HCT116 (cell line): ENCODE data around the gene SPAG6. TPM values are rescaled to one million over a fixed set of nuclear protein-coding genes. Genes with fewer than 3 reads are reported as not detected.

Source experiments
- ATAC-seq: fragments of 200-7000 bp; cut with Tn5 transposase; 2 replicates; pipeline ENCODE4 v1.9.1; 2020; ENCODE audit warnings: mild to moderate bottlenecking, moderate library complexity
- BruUV-seq: library from RNA; stranded (reverse); fragments of 400-500 nt; replicated peaks from 2 replicates; lab custom pipeline; 2021; lab: Mats Ljungman, UMichigan
- CTCF ChIA-PET: fragments of 300-600 bp; sonication (Branson Sonifier 250); formaldehyde crosslinking; loops from one replicate; lab custom pipeline; 2021; ENCODE audit warnings: antibody characterized with exemption; lab: Charles Lee
- POLR2A ChIA-PET: fragments of 300-600, 350-600 bp; sonication (Branson Sonifier 250); formaldehyde crosslinking; loops from one replicate; lab custom pipeline; 2021; ENCODE audit warnings: antibody characterized with exemption; lab: Charles Lee
- RAD21 ChIA-PET, 2 experiments: fragments of 300-600 bp; sonication (Branson Sonifier 250); formaldehyde crosslinking; loops; one replicate each; lab custom pipeline; 2023; ENCODE audit warnings: low total read pairs in 2 of 2; ENCODE audit not compliant: uncharacterized antibody in 2 of 2, unreplicated experiment in 2 of 2, low non-redundant PET in 1 of 2; lab: Charles Lee
- DNase-seq: peaks from one replicate; pipeline ENCODE4 v3.0.0-alpha.2; 2010; ENCODE audit warnings: low read depth, low spot score
- H2AFZ ChIP-seq: fragments of 200-600 bp; shearing (Covaris generic), sonication (generic); 2 replicates; pipeline ENCODE4 v1.6.1; 2017; ENCODE audit warnings: low read depth, mixed run types, mixed read lengths, antibody characterized with exemption, low read length; ENCODE audit not compliant: poor library complexity, severe bottlenecking
- H3K27ac ChIP-seq: 2 replicates; pipeline ENCODE4 v1.5.1; 2012; ENCODE audit warnings: low read depth, low read length
- H3K27me3 ChIP-seq: fragments of 200-600 bp; sonication (generic); 2 replicates; pipeline ENCODE4 v1.6.1; 2016; ENCODE audit warnings: mixed run types, low read length, mixed read lengths; ENCODE audit not compliant: insufficient read depth
- H3K36me3 ChIP-seq, 2 experiments: fragments of 200-500 bp in 1 of 2; fragments of 200-600 bp in 1 of 2; sonication (Bioruptor generic) in 1 of 2; sonication (generic) in 1 of 2; 2 replicates each; pipeline versions ENCODE4 v1.5.1 to v1.6.1; 2014 to 2016; ENCODE audit warnings: low read length in 2 of 2, inconsistent platforms in 1 of 2, mixed read lengths in 1 of 2, mixed run types in 1 of 2; ENCODE audit not compliant: insufficient read depth in 2 of 2, control insufficient read depth in 1 of 2
- H3K4me1 ChIP-seq, 2 experiments: fragments of 200-600 bp in 1 of 2; sonication (generic) in 1 of 2; 2 replicates each; pipeline versions ENCODE4 v1.5.1 to v1.6.1; 2012 to 2017; ENCODE audit warnings: low read length in 2 of 2, inconsistent platforms in 1 of 2, mild to moderate bottlenecking in 1 of 2, mixed read lengths in 1 of 2, mixed run types in 1 of 2, moderate library complexity in 1 of 2; ENCODE audit not compliant: insufficient read depth in 2 of 2, control insufficient read depth in 1 of 2
- H3K4me2 ChIP-seq: fragments of 200-600 bp; sonication (generic); 2 replicates; pipeline ENCODE4 v1.6.1; 2017; ENCODE audit warnings: mixed run types, low read length, mixed read lengths
- H3K4me3 ChIP-seq, 2 experiments: fragments of 200-600 bp in 1 of 2; sonication (generic) in 1 of 2; replicated peaks in 1 of 2; 2 replicates each; pipeline ENCODE4 v1.5.1; 2011 to 2016; ENCODE audit warnings: low read length in 2 of 2, control low read depth in 1 of 2, low read depth in 1 of 2, mild to moderate bottlenecking in 1 of 2, mixed read lengths in 1 of 2, mixed run types in 1 of 2
- H3K79me2 ChIP-seq: fragments of 200-600 bp; sonication (generic); 2 replicates; pipeline ENCODE4 v1.6.1; 2017; ENCODE audit warnings: mild to moderate bottlenecking, mixed run types, low read length, moderate library complexity, mixed read lengths; ENCODE audit not compliant: insufficient read depth
- H3K9ac ChIP-seq: fragments of 200-600 bp; sonication (generic); 2 replicates; pipeline ENCODE4 v1.6.1; 2016; ENCODE audit warnings: low read length, mixed read lengths
- H3K9me2 ChIP-seq: fragments of 200-600 bp; sonication (generic), shearing (Covaris generic); 2 replicates; pipeline ENCODE4 v1.6.1; 2017; ENCODE audit warnings: mixed run types, mild to moderate bottlenecking, moderate library complexity; ENCODE audit not compliant: insufficient read depth
- H3K9me3 ChIP-seq, 2 experiments: fragments of 200-500 bp in 1 of 2; fragments of 200-600 bp in 1 of 2; sonication (Bioruptor generic) in 1 of 2; sonication (generic) in 1 of 2; 2 replicates each; pipeline ENCODE4 v1.6.1; 2014 to 2017; ENCODE audit warnings: low read length in 2 of 2, mixed read lengths in 2 of 2, inconsistent platforms in 1 of 2, low read depth in 1 of 2, mild to moderate bottlenecking in 1 of 2, mixed run types in 1 of 2, moderate library complexity in 1 of 2; ENCODE audit not compliant: control insufficient read depth in 1 of 2, insufficient read depth in 1 of 2
- H4K20me1 ChIP-seq: fragments of 200-600 bp; sonication (generic), shearing (Covaris generic); 2 replicates; pipeline ENCODE4 v1.6.1; 2017; ENCODE audit warnings: mixed run types, mild to moderate bottlenecking, moderate library complexity; ENCODE audit not compliant: insufficient read depth
- ATF3 ChIP-seq: IDR thresholded peaks from 2 replicates; pipeline ENCODE4 v1.6.1; 2012
- CEBPB ChIP-seq: IDR thresholded peaks from 2 replicates; pipeline ENCODE4 v1.6.1; 2012; ENCODE audit warnings: low read depth
- JUND ChIP-seq: IDR thresholded peaks from 2 replicates; pipeline ENCODE4 v1.6.1; 2012
- MAX ChIP-seq: IDR thresholded peaks from 2 replicates; pipeline ENCODE4 v1.6.1; 2012
- POLR2A ChIP-seq: IDR thresholded peaks from 2 replicates; pipeline ENCODE4 v1.7.0; 2011; ENCODE audit warnings: borderline replicate concordance; ENCODE audit not compliant: insufficient read depth, insufficient read length; ENCODE audit errors: extremely low read depth
- SIN3A ChIP-seq: IDR thresholded peaks from 2 replicates; pipeline ENCODE4 v1.6.1; 2012; ENCODE audit warnings: low read depth
- SP1 ChIP-seq: IDR thresholded peaks from 2 replicates; pipeline ENCODE4 v1.6.1; 2012; ENCODE audit warnings: low read depth
- TCF7L2 ChIP-seq: IDR thresholded peaks from 2 replicates; pipeline ENCODE4 v1.7.0; 2011; ENCODE audit warnings: borderline replicate concordance, inconsistent platforms; ENCODE audit not compliant: insufficient read depth, insufficient read length; ENCODE audit errors: extremely low read depth
- YY1 ChIP-seq: IDR thresholded peaks from 2 replicates; pipeline ENCODE4 v1.6.1; 2011; ENCODE audit warnings: low read length, low read depth, moderate library complexity, mild to moderate bottlenecking; ENCODE audit not compliant: insufficient replicate concordance; ENCODE audit errors: extremely low read depth
- intact Hi-C: fragments of 100-400 bp; cut with micrococcal nuclease; formaldehyde crosslinking; loops from 2 replicates; pipeline ENCODE4 v1.10.0; 2022
- total RNA-seq: library from RNA; stranded (reverse); gene quantifications from one replicate; pipeline ENCODE4 v1.2.1, GENCODE V29; 2021; ENCODE audit not compliant: unreplicated experiment
- TF ChIP-seq, protein P1 (sequence below), 3 experiments: fragments of 200-600 bp in 1 of 3; sonication (generic) in 1 of 3; IDR thresholded peaks in 2 of 3; conservative IDR thresholded peaks in 1 of 3; 2 replicates each; pipeline ENCODE4 v1.5.1; 2012 to 2017; ENCODE audit warnings: low read depth in 2 of 3, low read length in 2 of 3, antibody characterized with exemption in 1 of 3, borderline replicate concordance in 1 of 3, control low read depth in 1 of 3, mild to moderate bottlenecking in 1 of 3, mixed read lengths in 1 of 3, mixed run types in 1 of 3, moderate library complexity in 1 of 3; ENCODE audit not compliant: insufficient read depth in 1 of 3

SPAG6 gene
- total RNA-seq, 1 experiment from 2014 or later = not detected

DNA sequence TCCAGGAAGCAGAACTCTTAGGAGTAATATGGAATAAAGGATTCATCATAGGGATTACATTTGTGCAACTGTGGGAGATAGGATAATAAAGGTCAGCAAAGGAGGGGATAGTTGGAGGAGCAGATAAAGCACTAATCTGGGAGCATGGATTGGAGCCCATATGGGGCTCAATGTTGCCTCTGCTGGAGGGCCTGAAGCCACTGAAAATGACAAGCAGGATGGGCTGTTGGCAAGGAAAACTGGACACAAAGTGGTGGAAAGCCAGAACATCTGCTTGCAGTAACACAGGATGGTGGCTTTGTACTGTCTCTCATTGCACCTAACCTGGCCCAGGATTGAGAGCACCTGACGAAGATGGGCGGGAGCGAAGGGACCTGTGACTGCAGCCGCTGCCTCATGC is 44.1 kb upstream of the SPAG6 start:
- Histone ChIP-seq H3K4me3 (no peak overlapping the region), H3K4me2 (no peak overlapping the region), H3K9ac (no peak overlapping the region), H3K79me2 (no peaks in the 10 kb centered on the region), H4K20me1 (no peaks in the 10 kb centered on the region), H3K36me3 (no peaks in the 10 kb centered on the region), H3K4me1 (no peaks in the 10 kb centered on the region), H3K9me3 (no peaks in the 10 kb centered on the region), H3K27ac (no peak overlapping the region), H2AFZ (peak overlapping the region; percentile 63), H3K27me3 (no peaks in the 10 kb centered on the region), H3K9me2 (no peaks in the 10 kb centered on the region)
- BruUV-seq = no TSS peak
- intact Hi-C loops = no loop called here
- ATAC-seq (peak; percentile 80), DNase-seq (no peak)
- no peak for TF ChIP-seq POLR2A
- TF ChIP-seq MAX = no peak
- TF ChIP-seq, protein P1, sequence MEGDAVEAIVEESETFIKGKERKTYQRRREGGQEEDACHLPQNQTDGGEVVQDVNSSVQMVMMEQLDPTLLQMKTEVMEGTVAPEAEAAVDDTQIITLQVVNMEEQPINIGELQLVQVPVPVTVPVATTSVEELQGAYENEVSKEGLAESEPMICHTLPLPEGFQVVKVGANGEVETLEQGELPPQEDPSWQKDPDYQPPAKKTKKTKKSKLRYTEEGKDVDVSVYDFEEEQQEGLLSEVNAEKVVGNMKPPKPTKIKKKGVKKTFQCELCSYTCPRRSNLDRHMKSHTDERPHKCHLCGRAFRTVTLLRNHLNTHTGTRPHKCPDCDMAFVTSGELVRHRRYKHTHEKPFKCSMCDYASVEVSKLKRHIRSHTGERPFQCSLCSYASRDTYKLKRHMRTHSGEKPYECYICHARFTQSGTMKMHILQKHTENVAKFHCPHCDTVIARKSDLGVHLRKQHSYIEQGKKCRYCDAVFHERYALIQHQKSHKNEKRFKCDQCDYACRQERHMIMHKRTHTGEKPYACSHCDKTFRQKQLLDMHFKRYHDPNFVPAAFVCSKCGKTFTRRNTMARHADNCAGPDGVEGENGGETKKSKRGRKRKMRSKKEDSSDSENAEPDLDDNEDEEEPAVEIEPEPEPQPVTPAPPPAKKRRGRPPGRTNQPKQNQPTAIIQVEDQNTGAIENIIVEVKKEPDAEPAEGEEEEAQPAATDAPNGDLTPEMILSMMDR (IDR thresholded peaks at IDR 0.05 in 2 of 3, conservative IDR thresholded peaks at IDR 0.05 in 1 of 3; ENCODE audit: borderline replicate concordance in 1 of 3, insufficient read depth in 1 of 3, low read depth in 2 of 3, low read length in 2 of 3) = peak in 2 of 3 experiments; percentile 32 to 50; a peak in 3 of 6 replicates
- POLR2A ChIA-PET = no interaction called here
- RAD21 ChIA-PET = no interaction called here
- CTCF ChIA-PET = no interaction called here

- no peak for ATAC-seq
- RAD21 ChIA-PET = no interaction called here
Observed at GRCh38 chr10:22303461-22303860, 41.8 kb upstream of the SPAG6 start.

More at GRCh38 chr10:22303461-22303860, 41.8 kb upstream of the SPAG6 start:
- intact Hi-C loops = no loop called here
- no peaks in the 10 kb centered on the region for H3K9me2 ChIP-seq
- H3K36me3 ChIP-seq = no peaks in the 10 kb centered on the region
- H3K4me2 ChIP-seq = no peak overlapping the region
- ChIA-PET POLR2A (no interaction called here), CTCF (no interaction called here)
- no peak for DNase-seq
- no TSS peak for BruUV-seq
- no peaks in the 10 kb centered on the region for H3K27me3 ChIP-seq
- H3K9ac ChIP-seq = no peak overlapping the region
- no peak overlapping the region for H3K4me3 ChIP-seq
- H4K20me1 ChIP-seq = no peaks in the 10 kb centered on the region
- H3K9me3 ChIP-seq = no peaks in the 10 kb centered on the region
- no peak overlapping the region for H3K27ac ChIP-seq
- no peak overlapping the region for H2AFZ ChIP-seq
- TF ChIP-seq TCF7L2 = no peak
- no peak for TF ChIP-seq YY1
- no peak for TF ChIP-seq SP1
- no peak for TF ChIP-seq ATF3
- TF ChIP-seq POLR2A = no peak
- TF ChIP-seq JUND = no peak
- TF ChIP-seq CEBPB = no peak
- no peak for TF ChIP-seq SIN3A
- no peaks in the 10 kb centered on the region for H3K79me2 ChIP-seq
- H3K4me1 ChIP-seq = peaks cover 0 to 3% of the 10 kb centered on the region in 2 experiments; a peak in 2 of 4 replicates
